NCI-H2196 treated with DMSO at 0.1 percent for 48 hours (cell line): Measurements from ENCODE around the gene TRAPPC10.

Experiments
- DNase-seq: peaks from one replicate; lab custom pipeline; 2025; ENCODE audit not compliant: unreplicated experiment; lab: John Stamatoyannopoulos, UW

The TRAPPC10 gene

GRCh38 chr21:44011579-44012473 lies at the start of gene TRAPPC10:
Gene TRAPPC10, plus strand, starts transcription at chr21:44012309. Its CDS starts 185 bp downstream, at chr21:44012494.
- peak; percentile 73 for DNase-seq

GRCh38 chr21:43965911-43966585 lies 46.1 kb upstream of the TRAPPC10 start:
- DNase-seq, result no peak

GRCh38 chr21:43966946-43967512 lies 45.1 kb upstream of the TRAPPC10 start:
- no peak for DNase-seq

- DNase-seq, result no peak
Observed at GRCh38 chr21:43967981-43968380, 44.1 kb upstream of the TRAPPC10 start.

- no peak for DNase-seq
Observed at GRCh38 chr21:43968410-43969114, 43.5 kb upstream of the TRAPPC10 start.

GRCh38 chr21:43969115-43969444 lies 43.0 kb upstream of the TRAPPC10 start:
- no peak for DNase-seq

GRCh38 chr21:43970551-43970950 lies 41.6 kb upstream of the TRAPPC10 start:
- no peak for DNase-seq

- no peak for DNase-seq
Observed at GRCh38 chr21:43971201-43971991, 40.7 kb upstream of the TRAPPC10 start.

GRCh38 chr21:43971992-43972255 lies 40.2 kb upstream of the TRAPPC10 start:
- no peak for DNase-seq

- no peak for DNase-seq
Observed at GRCh38 chr21:43972850-43973633, 39.1 kb upstream of the TRAPPC10 start.

- no peak for DNase-seq
Observed at GRCh38 chr21:43973634-43973955, 38.5 kb upstream of the TRAPPC10 start.

- DNase-seq, result no peak
Observed at GRCh38 chr21:43974791-43975468, 37.2 kb upstream of the TRAPPC10 start.

- DNase-seq, result peak; percentile 49
Observed at GRCh38 chr21:43975469-43976098, 36.5 kb upstream of the TRAPPC10 start.

GRCh38 chr21:43976661-43977060 lies 35.4 kb upstream of the TRAPPC10 start:
- DNase-seq, result no peak

- no peak for DNase-seq
Observed at GRCh38 chr21:43978060-43978459, 34.0 kb upstream of the TRAPPC10 start.

- no peak for DNase-seq
Observed at GRCh38 chr21:43979654-43980053, 32.5 kb upstream of the TRAPPC10 start.

- no peak for DNase-seq
Observed at GRCh38 chr21:43981151-43981870, 30.8 kb upstream of the TRAPPC10 start.

- no peak for DNase-seq
Observed at GRCh38 chr21:43981871-43982210, 30.3 kb upstream of the TRAPPC10 start.
